Large intestine (tissue), 3 donors: ENCODE data around the gene FAM118B. TPM values are rescaled to one million over a fixed set of nuclear protein-coding genes. Genes with fewer than 3 reads are reported as not detected.

ENCODE experiments used
- DNase-seq, 2 donors: peaks; one replicate each; pipeline versions ENCODE4 v3.0.0 to v3.0.0-alpha.2; 2013
- H3K27ac ChIP-seq: one replicate; pipeline ENCODE4 v1.5.1; 2013; ENCODE audit warnings: low read length
- H3K27me3 ChIP-seq: 2 replicates; pipeline ENCODE4 v1.6.1; 2013; ENCODE audit warnings: low read length; ENCODE audit not compliant: control insufficient read depth, insufficient read depth
- H3K36me3 ChIP-seq: 2 replicates; pipeline ENCODE4 v1.6.1; 2013; ENCODE audit warnings: low read length; ENCODE audit not compliant: control insufficient read depth, insufficient read depth
- H3K4me1 ChIP-seq: one replicate; pipeline ENCODE4 v1.6.1; 2013; ENCODE audit warnings: low read length; ENCODE audit not compliant: control insufficient read depth, insufficient read depth
- H3K4me3 ChIP-seq: one replicate; pipeline ENCODE4 v1.5.1; 2013; ENCODE audit warnings: low read length
- H3K9me3 ChIP-seq: one replicate; pipeline ENCODE4 v1.6.1; 2013; ENCODE audit warnings: mild to moderate bottlenecking, low read depth, low read length, moderate library complexity; ENCODE audit not compliant: control insufficient read depth
- WGBS: methylation state at CpG from one replicate; pipeline ENCODE4 v1.1.5; 2013; ENCODE audit warnings: low lambda C conversion rate; ENCODE audit not compliant: insufficient coverage; 5-methylcytosine and 5-hydroxymethylcytosine counted together
- polyA plus RNA-seq: library from polyadenylated mRNA; unstranded; fragments of 120-200 nt; gene quantifications from one replicate; pipeline ENCODE4 v1.2.1, GENCODE V29; 2013

The FAM118B gene
- polyA plus RNA-seq, 1 donor = 26.8 TPM

DNA sequence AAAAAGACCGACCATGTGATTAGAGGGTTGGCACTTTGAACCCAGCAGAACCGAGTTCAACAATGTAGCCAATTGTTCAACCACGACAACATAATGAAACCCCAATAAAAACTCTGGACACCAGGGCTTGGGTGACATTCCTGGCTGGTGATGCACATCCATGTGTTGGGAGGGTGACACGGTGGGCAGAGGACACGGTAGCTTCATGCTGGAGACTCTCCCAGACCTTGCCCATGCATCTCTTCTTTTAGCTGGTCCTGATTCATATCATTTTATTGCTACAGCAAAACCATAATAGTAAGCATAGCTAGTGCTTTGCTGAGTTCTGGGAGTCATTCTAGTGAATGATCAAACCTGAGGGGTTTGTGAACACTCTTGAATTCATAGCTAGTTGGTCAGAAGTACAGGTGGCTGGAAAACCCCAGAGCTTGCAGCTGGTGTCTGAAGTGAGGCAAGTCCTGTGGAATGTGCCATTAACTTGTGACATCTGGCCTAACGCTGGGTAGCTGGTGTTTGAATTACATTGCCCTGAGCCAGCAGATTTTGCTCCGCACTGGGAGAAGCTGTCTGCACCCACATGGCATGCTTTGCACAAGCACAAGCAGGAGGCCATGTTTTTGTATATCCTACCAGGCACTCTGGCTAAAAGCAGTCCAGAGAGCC, 14.2 kb upstream of the FAM118B start:
- no peaks in the 10 kb centered on the region for H3K4me1 ChIP-seq
- peaks cover 3% of the 10 kb centered on the region for H3K9me3 ChIP-seq
- H3K4me3 ChIP-seq = no peak overlapping the region
- no peak overlapping the region for H3K27ac ChIP-seq
- DNase-seq = no peak
- H3K36me3 ChIP-seq = peaks cover 69% of the 10 kb centered on the region
- no peaks in the 10 kb centered on the region for H3K27me3 ChIP-seq
- no CpG with 5 or more reads among the region's 7 CpGs for WGBS

DNA sequence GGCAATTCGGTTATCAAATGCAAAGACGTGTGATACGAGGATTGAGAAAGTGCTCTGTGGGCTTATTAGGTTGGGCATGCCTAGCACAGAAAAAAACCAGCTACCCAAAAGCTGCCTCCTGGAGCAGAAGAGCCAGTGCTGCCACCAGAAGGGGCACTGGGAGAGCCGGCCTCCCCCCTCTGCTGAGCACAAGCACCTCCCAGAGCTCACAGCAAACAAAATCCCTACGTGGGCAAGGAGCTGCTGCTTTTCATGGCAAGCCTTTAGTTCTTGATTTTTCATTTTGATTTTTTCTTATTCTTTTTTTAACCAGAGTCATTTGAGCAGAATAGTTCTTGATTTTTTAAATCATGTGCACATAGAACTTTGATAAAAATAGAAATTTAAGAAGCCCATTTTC, 12.9 kb upstream of the FAM118B start:
- Histone ChIP-seq H3K27me3 (no peaks in the 10 kb centered on the region), H3K4me3 (no peak overlapping the region), H3K4me1 (no peaks in the 10 kb centered on the region), H3K27ac (no peak overlapping the region), H3K9me3 (peaks cover 3% of the 10 kb centered on the region), H3K36me3 (peaks cover 71% of the 10 kb centered on the region)
- DNase-seq = no peak
- WGBS = no CpG with 5 or more reads among the region's 5 CpGs

DNA sequence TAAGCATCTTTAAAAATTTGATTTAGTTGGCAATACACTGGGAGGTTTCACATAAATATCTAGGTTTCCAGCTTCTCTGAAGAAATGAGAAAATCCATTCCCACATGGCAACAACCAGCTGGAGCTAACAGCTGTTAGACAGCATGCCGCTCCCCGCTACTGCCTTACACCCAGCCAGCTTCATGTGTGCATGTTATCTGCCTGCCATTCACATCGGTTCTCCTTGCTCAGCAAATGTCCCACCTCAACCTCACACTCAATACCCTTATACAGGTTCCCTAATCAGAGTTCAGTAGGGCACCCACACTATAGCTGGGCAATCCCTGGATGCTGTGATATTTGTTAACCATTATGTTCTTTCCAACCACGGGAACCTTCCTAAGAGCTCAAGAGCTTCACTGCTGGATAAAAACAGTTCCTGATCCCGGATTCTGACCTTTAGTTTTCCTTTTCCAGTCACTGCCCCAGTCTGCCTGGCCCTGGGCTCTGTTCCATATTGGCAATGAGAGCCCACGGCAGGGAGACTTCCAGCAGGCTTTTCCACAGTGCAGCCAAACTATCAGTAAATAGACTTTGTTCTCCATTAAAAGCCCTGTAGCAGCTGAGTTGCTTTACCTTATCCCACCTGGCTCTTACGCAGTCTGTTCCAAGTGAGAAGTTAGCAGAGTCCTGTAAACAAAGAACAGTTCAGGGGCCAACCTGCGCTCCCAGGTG, 8.8 kb upstream of the FAM118B start:
- WGBS = no CpG with 5 or more reads among the region's 8 CpGs
- H3K9me3 ChIP-seq = no peaks in the 10 kb centered on the region
- no peaks in the 10 kb centered on the region for H3K27me3 ChIP-seq
- H3K4me3 ChIP-seq = no peak overlapping the region
- no peak overlapping the region for H3K27ac ChIP-seq
- H3K36me3 ChIP-seq = peaks cover 83% of the 10 kb centered on the region
- H3K4me1 ChIP-seq = no peaks in the 10 kb centered on the region
- no peak for DNase-seq

DNA sequence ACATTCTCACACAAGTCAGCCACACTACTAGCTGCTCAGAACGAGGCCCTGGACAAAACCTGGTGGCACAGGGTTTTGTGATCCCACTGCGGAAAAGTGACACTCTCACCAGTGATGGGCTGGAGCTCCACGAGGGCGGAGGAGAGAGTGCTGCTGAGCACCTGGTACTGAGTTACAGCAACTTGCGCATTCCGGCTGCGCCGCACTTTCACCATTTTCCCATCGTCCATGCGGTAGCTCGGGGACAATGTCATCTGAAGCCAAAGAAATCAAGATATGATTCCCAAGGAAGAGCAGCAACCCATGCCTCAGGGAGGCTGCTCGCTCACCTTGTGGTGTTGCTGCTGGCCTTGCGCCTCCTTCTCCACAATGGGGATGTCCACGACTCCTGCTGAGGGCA, 6.2 kb upstream of the FAM118B start:
- Histone ChIP-seq H3K36me3 (peaks cover 80% of the 10 kb centered on the region), H3K27me3 (no peaks in the 10 kb centered on the region), H3K27ac (no peak overlapping the region), H3K9me3 (no peaks in the 10 kb centered on the region), H3K4me1 (peaks cover 2% of the 10 kb centered on the region), H3K4me3 (no peak overlapping the region)
- WGBS = no CpG with 5 or more reads among the region's 14 CpGs
- no peak for DNase-seq

DNA sequence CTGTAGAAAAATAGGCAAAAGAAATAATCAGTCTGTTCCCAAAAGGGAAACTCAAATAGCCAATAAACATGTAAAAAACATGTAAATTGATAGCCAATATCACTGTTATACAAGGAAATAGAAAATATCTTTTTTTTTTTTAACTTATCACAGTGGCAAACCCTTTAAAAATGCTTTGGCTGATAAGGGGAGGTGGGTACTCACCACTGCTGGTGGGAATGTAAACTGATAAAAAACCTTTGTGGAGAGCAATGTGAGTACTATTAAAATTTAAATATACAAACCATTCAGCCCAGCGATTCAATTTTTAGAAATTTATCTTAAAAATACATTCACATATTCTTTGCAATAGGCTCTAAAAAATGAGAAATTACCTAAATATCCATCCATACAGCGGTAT, 3.7 kb upstream of the FAM118B start:
- Histone ChIP-seq H3K4me1 (peaks cover 5% of the 10 kb centered on the region), H3K9me3 (no peaks in the 10 kb centered on the region), H3K27me3 (no peaks in the 10 kb centered on the region), H3K36me3 (peaks cover 59% of the 10 kb centered on the region), H3K27ac (no peak overlapping the region), H3K4me3 (no peak overlapping the region)
- WGBS = 100% methylated on average over 1 of the region's 2 CpGs
- no peak for DNase-seq

DNA sequence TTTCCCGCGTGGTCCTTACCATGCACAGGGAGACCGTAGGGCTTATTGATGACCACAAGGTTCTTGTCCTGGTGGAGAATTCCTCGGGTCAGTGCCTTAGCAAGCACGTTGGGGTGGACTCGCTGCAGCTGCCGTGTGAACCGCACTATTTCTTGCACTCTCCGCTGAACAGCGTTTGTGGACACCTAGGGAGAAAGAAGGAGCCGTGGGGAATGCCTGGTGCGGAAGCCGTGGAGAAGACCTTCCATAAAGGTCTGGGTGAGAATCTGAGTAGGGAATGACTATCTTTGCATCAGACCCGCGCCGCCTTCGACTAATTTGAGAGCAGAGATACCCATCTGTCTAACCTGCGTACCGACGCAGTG, 729 bp upstream of the FAM118B start:
- peak in 1 of 2 donors; percentile 31 for DNase-seq
- 7% methylated on average over 3 of the region's 20 CpGs for WGBS
- H3K9me3 ChIP-seq = no peaks in the 10 kb centered on the region
- no peaks in the 10 kb centered on the region for H3K27me3 ChIP-seq
- peak overlapping the region; percentile 93 for H3K4me3 ChIP-seq
- peak overlapping the region; percentile 47 for H3K27ac ChIP-seq
- peaks cover 15% of the 10 kb centered on the region for H3K4me1 ChIP-seq
- H3K36me3 ChIP-seq = peaks cover 31% of the 10 kb centered on the region

DNA sequence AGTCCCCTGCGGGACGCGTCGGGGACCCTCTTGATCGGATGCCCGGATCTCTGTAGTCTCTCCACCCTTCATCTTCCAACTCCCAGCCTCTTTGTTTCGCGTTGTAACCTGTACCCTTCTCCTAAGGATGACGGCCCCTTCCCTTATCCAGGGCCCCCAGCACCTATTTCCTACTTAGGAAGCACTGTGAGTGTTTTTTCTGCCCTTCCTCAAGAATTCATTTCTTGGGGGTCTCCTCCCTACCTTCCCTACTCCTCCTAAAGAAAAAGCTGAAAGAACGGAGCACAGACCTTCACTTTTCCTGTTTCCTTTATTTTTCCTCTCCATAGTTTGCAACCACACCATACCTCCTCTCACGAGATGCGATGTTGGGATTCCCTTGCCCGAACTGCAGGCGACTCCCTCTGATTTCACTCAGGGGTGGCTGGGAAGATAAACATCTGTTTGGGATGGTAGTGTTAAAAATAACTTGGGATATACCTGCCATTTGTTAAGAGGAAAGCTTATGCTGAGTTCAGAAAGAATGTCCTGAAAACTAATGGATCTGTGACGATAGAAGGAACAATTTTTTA, 593 bp downstream of the FAM118B start:
- H3K36me3 ChIP-seq = peaks cover 22% of the 10 kb centered on the region
- 0% methylated on average over 4 of the region's 15 CpGs for WGBS
- peak overlapping the region; percentile 93 for H3K4me3 ChIP-seq
- H3K27ac ChIP-seq = peak overlapping the region; percentile 12
- H3K4me1 ChIP-seq = peaks cover 15% of the 10 kb centered on the region
- no peaks in the 10 kb centered on the region for H3K9me3 ChIP-seq
- no peaks in the 10 kb centered on the region for H3K27me3 ChIP-seq
- peak in 1 of 2 donors; percentile 31 for DNase-seq

DNA sequence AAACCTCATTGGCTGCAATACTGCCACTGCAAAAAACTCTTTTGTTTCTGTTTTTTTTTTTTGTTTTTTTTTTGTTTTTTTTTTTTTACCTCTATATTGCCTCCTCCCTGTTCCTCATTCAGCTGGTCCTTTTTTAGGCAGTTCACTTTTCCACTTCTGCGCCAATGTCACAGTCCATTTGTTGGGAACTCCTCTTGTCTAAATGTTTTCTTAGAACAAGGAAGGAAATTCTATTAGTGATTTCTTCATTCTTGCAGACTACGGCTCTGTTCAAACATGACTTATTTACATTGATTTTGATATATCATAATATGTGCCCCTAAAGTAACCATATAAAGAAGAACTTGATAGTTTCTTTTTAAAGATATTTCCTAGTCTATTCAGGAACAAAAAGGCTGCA, 2.9 kb downstream of the FAM118B start:
- H3K9me3 ChIP-seq = no peaks in the 10 kb centered on the region
- peak overlapping the region; percentile 65 for H3K27ac ChIP-seq
- H3K36me3 ChIP-seq = peaks cover 4% of the 10 kb centered on the region
- no peak overlapping the region for H3K4me3 ChIP-seq
- DNase-seq = no peak
- H3K27me3 ChIP-seq = no peaks in the 10 kb centered on the region
- H3K4me1 ChIP-seq = peaks cover 15% of the 10 kb centered on the region
- 80% methylated on average over 1 of the region's 2 CpGs for WGBS

DNA sequence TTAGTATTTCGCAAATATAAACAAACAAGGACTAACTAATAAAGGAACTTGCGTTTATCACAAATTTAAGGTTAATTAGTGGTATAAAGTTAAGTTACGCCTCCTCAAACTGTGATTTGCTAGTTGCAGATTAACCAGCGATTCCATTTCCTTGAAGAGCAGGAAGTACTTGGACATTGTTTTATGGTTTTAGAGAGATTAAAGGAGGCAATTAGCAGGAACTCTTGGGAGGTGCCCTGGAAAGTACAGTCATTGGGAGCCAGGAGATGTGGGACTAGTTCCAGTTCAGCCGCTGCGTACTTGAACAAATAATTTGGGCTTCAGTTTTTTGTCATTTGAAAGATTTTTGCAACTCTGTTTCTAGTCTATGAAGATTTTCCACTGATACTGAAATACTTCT, 3.3 kb downstream of the FAM118B start:
- Histone ChIP-seq H3K27me3 (no peaks in the 10 kb centered on the region), H3K27ac (peak overlapping the region; percentile 65), H3K36me3 (peaks cover under 1% of the 10 kb centered on the region), H3K9me3 (no peaks in the 10 kb centered on the region), H3K4me3 (no peak overlapping the region), H3K4me1 (peaks cover 15% of the 10 kb centered on the region)
- DNase-seq = peak; percentile 74 to 90
- WGBS = 21% methylated on average over 6 of the region's 6 CpGs

DNA sequence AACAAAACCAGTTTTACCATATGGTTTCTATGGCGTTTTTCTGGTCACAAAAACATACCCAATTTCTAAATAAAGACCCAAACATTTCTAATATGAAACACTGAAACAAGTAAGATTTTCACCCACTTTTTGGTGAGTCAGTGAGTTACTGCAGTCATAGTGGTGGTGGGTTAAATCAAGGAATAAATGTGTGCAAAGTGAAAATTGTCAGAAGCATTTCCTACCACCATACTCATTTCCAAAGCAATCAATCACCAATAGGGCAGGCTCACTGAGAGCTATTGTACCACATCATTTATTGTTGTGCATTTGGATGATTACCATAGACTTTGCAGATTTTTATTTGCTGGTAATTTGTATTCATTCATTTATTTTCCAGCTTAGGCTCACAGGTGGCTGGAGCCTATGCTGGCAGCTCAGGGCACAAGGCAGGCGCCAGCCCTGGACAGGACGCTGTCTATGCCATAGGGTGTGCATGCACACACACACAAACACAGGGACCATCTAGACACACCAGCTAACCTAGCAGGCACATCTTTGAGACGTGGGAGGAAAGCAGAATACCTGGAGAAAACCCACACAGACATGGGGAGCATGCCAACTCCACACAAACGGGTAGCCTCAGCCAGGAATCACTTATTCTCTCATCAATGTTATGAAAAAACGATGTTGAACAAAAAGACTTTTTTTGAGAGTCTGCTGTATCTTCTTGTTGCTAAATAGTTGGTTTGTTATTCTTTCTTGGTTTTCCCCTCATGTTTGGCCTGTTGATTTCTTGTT, 5.1 kb downstream of the FAM118B start:
- H3K4me1 ChIP-seq = peaks cover 12% of the 10 kb centered on the region
- H3K36me3 ChIP-seq = no peaks in the 10 kb centered on the region
- DNase-seq = no peak
- H3K27me3 ChIP-seq = no peaks in the 10 kb centered on the region
- no peak overlapping the region for H3K4me3 ChIP-seq
- H3K27ac ChIP-seq = no peak overlapping the region
- no peaks in the 10 kb centered on the region for H3K9me3 ChIP-seq
- no CpG with 5 or more reads among the region's 6 CpGs for WGBS
